GM21360 (cell line): ENCODE data around the gene AADACL4.

Experiments
- ATAC-seq: cut with Tn5 transposase; IDR thresholded peaks from one replicate; pipeline ENCODE4 v1.9.1; 2021; ENCODE audit warnings: mild to moderate bottlenecking, moderate library complexity; ENCODE audit not compliant: unreplicated experiment

AADACL4 gene

DNA sequence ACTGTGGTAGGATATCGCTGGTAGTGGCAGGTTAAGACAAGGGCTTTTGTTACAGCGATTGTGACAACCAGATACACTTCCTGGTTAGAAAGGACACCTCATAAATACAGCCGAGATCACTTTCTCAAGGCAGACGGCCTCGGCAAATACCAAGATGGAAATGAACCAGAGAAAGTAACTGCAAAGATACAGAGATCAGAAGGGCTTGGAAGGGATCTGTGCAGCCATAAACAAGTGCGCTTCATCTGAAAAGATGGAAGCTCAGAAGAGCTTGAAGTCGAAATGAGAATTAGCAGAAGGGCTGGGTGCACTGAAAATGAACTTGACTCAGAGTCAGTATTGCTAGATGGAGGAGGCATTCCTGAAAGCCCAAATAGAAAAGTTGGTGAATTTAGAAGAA is 32.9 kb upstream of the AADACL4 start:
- ATAC-seq: no peak

DNA sequence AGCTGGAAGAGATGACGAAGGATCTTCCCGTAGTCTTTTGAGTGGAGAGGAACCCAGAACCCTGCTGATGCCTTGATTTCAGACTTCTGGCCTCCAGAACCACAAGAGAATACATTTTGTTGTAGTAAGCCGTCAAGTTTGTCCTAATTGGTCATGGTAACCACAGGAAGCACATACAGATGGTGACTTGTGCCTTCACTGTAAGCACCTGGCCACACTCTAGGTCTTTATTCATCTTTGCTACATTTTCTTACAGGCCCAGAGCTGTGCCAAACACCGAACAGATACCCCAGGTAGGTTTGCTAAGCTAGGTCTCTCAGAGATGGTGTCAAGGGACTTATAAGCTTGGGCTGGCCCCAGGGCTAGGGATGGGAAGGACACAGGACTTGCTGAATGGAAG is 30.7 kb upstream of the AADACL4 start:
- no peak for ATAC-seq

DNA sequence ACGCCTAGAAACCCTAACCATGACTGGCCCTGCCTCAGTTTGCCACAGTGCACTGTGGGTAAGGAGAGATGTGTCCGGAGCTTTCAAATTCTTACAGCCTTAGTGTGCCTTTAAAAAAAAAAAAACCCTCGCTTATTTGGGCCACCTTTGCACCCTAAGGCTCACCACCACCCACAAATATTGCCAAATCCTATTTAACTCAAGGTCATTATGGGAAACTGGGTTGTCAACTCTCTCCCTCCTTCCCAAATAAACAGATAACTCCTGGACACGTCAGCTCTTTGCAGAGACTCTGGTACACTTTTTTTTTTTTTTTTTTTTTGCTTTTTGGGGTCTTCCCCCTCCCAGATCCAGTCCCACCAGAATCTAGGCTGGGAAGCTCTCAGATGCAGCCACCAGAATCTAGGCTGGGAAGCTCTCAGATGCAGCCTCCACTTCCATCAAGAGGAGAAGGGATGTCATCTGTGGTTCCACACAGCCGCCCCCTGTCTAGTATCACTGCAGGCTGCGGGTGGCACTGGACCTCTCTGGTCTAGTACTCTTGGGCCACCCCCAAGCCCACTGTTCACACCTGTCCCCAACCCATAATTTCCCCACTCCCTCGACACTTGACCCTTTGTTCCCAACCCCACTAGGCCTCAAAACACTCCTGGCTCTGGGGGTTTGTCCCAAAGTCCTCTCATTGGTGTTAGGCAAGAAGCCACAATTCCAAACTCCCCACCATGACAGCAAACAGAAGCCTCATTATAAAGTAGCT is 29.3 kb upstream of the AADACL4 start:
- ATAC-seq: no peak

DNA sequence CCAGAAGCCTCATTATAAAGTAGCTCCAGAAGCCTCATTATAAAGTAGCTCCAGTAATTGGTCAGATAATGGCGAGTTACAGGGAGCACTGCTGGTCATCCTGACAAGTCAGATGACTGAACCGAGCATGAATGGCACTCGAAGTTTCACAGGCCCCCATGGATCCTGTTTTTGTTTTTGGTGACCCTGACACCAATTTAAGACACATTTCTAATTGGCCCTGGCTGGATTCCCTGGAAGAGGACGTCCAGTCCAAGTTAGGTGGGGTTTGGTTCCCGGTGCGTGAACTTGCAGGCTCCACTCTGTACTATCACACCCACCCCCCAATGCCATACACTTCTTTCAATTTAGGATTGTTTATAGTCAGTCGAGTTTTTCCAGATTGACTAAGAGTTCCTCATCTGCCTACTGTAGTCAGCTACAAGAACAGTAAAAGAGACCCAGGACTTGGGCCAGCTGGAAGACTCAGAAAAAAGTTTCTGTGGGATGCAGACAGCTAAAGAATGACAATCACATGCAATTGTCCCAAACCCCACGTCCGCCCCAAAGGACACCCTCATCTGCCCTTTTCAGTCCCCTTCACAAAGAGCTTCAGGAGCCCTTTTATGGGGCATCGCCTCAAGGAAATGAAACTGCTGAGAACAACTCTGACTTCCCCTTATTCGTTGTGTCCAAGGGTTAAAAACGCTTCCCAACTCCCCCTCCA is 28.6 kb upstream of the AADACL4 start:
- no peak for ATAC-seq

DNA sequence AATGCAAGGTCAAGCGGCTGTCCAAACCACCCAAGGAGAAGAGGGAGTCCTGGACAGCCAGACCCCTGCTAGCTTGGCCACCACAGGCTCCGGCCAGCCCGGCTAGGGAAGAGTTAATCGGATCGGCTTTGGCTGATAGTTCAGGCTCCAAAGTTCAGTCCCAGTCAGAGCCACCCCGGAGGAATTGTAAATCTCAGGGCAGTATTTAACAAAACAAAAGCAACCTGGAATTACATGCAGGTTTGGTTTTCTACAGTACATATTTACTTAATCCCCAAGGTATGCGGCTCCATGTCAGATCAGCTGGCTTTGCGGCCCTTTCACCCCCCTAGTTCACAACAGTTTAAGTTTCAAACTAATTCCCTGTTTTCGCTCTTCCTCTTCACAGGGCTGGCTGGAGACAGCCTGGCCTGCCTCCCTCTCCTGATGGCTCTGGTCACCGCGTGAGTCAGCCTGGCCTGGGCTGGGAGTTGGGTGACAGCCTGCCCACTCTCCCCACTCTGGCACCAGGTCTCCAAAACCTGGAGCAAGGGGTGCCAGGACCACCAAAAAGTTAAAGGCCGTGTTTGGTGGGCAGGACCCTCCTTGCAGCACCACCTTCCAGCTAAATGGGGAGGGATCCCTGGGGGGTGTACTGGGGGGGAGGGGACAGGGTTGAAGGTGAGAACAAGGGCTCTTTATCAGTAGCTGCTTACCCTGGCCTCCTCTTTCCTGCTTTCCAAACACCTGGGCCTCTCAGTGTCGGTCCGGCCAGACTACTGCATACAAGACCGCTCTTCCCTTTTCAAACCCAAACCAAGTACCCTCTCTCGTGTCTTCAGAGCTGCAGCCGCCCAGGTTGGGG is 27.8 kb upstream of the AADACL4 start:
- ATAC-seq: no peak

DNA sequence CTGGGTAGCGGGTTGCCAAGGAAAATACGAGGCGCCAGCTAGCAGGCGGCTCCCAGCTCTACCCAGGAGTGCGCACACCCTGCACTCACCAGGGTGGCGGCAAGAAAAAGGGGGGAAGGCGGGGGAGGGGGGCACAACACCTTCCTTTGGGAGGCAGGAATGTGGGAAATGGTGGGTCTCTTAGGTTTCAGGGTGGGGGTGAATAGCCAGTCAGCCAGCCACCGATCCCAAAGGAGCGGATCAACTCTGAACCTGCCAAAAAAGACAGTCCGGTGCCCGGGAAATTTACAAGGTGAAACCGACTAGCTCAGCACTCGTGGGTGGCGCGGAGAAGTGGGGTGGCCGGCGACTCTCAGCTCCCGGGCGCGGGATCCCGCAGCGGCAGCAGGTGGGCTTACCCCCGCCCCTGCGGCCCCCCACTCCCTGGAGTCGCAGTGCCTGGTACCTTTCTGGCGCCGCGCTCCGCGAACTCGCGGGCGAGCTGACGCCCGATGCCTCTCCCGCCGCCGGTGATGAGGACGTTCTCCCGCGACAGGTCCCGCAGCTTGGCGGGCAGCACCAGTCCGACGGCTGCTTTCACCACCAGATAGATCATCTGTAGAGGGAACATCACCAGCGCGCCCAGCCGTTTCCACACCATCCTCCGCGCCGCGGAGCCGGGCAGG is 27.0 kb upstream of the AADACL4 start:
- no peak for ATAC-seq

DNA sequence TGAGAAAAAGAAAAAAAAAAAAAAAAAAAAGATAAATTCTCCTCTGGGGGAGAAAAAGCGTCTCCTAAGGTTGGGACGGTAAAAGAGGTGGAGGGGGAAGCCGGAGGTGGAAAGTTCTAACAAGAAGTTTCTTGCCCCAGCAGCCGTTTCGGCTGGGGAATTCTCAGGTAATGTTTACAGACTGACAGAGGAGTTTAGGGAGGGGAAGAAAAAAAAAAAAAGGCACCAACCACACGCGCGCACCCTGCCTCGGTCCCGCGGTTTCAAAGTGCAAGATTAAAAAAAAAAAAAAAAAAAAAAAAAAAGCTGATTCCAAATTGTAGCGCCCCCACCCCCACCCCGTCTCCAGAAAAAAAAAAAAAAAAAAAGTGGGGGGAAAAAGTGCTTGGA is 26.4 kb upstream of the AADACL4 start:
- no peak for ATAC-seq

DNA sequence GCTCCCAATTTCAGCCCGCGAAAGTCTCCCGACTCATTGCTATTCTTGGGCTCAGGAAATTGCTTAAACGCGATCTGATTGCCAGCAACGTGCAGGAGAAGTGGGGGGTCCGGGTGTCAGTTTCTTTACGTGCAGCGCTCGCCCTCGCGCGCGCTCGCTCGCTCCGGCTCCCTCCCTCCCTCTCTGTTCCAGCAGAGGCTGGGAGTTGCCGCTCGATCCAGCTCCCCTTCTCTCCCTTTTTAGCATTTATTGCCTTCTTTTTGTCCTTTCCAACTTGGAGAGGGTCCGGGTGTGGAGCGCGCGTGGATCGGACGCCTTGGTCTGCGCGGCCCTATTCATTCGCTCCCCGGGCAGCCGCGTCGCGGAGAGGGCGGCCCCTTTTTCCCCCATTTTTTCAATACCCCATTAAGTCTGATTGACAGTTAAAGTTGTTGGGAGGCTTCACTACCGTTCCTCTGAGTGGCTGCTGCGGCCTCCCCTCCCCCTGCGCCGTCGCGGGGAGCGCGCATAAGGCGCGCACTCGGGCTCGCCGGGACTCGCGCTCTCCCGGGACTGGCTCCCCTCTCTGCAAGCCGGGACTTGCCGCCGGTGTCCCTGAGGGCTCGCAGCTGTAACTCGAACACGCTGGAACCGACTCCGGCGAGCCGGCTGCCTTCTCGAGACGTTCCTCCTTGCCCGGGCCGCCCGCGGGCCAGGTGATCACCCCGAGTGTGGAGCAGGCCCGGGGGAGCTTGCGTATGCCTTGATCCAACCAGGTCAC is 25.8 kb upstream of the AADACL4 start, which contains the start of gene DHRS3:
Gene DHRS3 (minus strand): TSS at position 310 of the 760 bp plus-strand sequence. CDS start 862 bp downstream, outside the sequence.
- no peak for ATAC-seq

DNA sequence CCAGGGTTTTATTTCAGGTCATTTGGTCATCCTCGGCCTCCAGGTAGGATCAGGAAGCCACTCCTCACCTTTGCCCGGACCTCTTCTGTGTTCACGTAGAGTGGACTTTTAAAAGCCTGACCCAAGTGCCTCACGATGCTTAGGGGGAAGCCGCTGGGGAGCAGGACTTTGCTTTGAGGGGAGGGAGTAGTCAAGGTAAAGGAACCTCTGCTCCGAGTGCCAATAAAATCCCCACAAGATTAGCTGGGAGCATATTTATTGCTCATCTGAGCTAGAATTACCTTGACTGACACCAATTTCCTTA is 25.3 kb upstream of the AADACL4 start:
- no peak for ATAC-seq

DNA sequence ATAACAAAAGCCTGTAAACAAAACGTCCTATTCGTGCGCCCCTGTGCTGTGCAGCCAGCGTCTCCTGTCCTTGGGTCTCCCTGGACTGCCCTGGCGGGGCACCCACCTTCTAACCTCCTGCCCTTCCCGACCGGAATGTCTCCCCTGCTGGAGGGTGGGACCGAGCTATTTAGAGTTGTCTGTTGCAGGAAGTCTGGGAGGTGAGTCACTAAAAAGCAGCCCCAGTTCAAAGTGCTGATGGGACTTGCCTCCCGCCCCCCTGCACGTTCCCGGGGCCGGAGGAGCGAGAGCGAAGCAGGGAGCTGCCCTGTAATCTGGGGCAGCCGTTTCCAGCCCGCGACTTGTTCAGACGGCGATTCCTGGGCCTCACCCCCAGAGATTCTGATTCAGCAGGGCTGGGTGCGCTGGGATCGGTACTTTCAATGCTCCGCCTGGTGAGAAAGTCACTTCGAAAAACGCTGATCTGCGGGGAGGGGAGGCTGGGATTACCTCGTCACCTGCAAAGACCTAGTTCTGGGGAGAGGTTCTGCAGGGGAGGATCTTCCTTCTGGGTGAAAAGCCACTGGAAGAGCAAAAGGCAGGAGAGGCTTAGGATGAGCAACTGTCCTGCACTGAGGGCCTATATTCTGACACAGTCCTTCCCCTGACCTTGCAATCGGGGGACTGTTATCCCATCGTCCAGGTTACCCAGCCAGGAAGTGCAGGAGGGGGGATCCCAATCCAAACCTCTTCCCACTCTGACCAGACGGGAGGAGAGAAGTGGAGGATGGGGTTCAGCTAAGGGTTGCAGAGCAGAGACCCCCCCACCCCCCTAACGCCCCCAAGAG is 24.7 kb upstream of the AADACL4 start:
- ATAC-seq: no peak

DNA sequence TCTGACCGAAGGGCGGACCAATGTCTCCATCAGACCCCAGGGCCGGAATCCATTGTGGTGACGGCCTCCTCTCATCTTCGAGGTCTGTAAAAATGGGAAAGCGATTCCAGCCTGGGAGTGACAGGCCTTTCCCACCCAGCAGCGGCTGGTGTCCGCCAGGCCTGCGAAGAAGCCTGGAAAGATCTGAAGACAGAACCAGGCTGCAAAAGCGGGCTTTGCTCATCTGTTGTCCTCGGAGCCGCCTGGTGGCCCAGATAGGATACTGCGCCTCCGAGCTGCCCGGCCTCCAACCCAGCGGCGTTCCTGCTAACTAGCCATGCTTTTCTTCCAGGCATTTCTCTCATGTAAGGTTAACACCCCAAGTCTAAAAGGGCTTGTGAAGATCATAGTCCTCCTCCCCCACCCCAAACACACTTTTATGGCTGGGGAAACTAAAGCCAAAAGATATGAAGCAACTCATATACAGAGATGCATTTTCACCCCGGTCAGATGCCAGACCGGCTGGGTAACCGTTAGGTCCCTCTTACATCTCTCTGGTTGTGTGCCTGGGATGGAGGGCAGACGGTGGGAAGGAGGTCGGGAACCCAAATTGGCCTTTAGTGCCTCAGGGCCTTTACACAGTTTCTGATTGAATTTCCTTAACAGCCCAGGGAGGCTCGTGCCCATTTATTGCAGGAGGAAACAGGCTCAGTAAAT is 23.9 kb upstream of the AADACL4 start:
- no peak for ATAC-seq

DNA sequence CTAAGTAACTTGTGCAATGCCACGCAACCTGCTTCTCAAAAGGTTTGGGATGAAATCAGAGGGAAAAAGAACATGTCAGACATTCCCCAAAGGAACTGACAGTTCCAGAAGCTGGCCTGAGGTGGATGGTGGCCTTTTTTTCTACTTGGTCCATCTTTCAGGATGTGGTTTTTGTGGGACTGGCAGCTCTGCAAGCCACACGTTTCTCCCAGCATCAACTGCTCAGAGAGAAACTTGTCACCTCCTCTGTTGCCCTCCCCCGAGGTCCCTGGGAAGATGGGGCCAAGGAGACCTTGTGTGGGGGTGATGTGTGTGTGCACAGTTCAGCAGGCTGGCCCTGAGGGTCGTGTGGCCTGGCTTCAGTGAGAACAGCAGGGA is 23.4 kb upstream of the AADACL4 start:
- ATAC-seq: no peak

DNA sequence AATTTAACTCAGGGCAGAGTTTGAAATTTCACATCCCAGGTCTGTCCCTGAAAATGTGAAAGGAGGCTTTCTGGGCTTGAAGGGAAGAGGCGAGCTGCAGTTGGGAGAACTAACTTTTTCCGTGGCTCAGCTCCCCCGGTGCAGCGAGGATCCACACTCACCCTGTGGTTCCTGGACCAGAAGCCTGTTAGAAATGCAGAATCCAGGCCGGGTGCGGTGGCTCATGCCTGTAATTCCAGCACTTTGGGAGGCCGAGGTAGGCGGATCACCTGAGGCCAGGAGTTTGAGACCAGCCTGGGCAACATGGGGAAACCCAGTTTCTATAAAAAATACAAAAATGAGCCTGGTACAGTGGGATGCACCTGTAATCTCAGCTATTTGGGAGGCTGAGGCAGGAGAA is 23.0 kb upstream of the AADACL4 start:
- ATAC-seq: no peak

DNA sequence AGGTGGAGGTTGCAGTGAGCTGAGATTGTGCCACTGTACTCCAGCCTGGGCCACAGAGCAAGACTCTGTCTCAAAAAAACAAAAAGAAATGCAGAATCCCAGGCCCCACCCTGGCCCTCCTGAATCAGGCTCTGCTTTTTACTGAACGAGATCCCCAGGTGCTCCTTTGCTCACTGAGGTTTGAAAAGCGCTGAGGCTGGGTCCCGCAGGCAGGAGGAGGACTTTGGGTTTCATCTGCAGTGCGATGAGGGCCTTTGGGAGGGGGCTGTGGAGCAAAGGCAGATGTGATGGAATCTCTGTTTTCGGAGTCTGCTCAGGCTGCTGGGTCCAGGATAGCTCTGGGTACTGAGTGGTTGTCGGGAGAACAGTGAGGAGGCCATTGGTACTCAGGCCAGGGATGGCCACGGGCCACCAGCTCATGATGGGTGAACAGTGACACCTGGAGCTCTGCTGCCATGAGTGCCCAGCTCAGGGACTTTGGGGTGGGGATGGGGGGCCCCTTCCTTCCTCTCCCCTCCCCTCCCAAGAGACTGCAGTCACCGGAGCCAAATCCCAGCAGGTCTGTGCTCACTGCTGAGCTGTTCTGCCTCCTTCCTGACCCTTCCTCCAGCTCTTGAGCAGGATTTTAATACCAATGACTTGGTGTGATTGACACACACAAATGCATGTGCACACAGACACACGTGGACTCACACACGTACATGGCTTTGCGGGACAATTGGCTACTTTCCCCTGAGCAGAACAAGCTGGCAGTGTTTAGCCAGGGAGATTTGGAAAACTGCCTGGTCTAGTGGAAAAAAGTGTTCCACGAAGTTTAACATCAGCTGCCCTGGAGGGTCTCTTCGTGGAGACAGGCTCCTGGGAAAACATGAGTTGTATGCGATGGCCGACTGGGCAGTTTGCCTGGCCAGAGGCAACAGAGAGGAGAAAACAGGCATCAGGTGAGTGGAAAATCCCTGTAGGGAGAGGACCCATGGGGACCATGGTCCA is 22.2 kb upstream of the AADACL4 start:
- ATAC-seq: no peak

DNA sequence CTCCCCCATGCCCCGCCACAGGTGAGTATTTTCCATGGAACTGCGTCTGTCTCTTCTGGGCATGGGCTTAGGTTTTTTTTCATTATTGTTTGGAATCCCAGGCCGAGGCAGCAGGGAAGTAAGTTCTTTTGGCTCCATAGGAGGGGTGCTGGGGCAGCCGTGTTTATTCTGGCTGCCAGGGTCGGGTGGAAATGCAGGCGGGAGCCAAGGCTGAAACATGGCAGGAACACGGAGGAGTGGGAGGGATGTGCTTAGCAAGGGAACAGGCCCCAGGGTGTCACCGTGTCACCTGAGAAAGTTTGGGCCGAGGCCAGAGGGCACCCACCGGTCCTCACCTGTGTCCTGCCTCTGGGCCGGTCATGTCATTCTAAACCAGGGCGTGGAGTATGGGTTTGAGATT is 21.4 kb upstream of the AADACL4 start:
- ATAC-seq: no peak

DNA sequence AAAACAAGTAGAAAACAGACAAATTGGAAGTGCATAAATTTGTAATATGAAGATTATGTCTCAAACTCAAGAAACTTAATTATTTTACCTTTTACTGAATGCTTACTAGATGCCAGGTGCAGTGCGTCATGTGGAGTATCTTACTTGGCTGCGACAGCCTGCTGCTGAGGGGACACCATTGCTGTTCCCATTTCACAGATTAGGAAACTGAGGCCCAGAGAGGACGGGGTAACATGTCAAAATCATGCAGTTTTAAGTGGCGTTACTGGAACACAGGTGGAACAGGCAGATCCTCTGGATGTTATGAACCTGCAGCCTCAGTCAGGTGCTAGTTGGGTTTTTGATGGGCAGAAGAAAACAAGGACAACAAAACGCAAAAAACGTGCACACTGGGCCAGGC is 18.6 kb upstream of the AADACL4 start:
- ATAC-seq: no peak

DNA sequence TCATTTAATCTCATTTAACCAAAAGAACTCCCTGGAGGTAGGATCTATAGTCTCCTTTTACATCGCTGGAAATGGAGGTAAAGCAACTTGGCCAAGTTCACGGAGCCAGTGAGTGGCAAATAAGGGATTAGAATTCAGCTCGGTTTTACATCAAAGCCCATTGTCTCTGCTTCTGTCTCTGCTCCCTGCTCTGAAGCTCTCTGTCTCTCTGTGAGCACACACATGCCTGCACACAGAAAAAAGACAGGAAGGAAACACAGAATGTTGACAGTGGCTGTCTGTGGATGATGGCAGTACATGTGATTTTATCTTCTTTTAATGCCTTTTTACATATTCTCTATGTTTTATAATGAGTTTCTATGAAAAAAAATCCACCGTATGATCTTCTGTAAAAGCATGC is 17.0 kb upstream of the AADACL4 start:
- no peak for ATAC-seq

DNA sequence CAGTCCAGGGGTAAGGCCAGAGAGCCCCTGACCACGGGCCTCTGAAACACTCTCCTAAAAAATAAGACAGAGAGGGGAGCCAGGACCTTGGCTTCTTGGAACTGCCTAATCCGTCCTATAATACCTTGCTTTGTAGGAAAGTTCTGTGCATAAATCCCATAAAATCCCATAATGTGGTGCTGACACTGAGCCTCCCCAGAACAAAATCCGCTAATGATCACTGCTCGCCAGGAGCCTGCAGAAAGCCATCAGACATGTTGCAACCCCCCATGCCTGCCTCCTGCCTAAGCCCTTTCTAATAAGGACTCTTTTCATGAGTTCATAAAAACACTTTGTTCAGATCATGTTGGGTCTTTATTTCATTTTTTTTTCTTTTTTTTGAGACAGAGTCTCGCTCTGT is 16.6 kb upstream of the AADACL4 start:
- no peak for ATAC-seq
